Stomach (tissue), 9 donors: Measurements from ENCODE around the gene MEGF10. TPM values are rescaled to one million over a fixed set of nuclear protein-coding genes. Genes with fewer than 3 reads are reported as not detected.

Experiments used
- DNase-seq, 2 donors: peaks; one replicate each; pipeline versions ENCODE4 v3.0.0 to v3.0.0-alpha.2; 2013 to 2019
- H3K27ac ChIP-seq, 5 donors: fragments of 200-600 bp in 4 of 5; sonication (generic) in 4 of 5; one replicate each; pipeline ENCODE4 v1.5.1; 2013 to 2019; ENCODE audit warnings: mild to moderate bottlenecking in 1 of 5, moderate library complexity in 1 of 5
- H3K27me3 ChIP-seq, 3 donors: fragments of 200-600 bp; sonication (generic); one replicate each; pipeline ENCODE4 v1.5.1; 2017 to 2019; ENCODE audit warnings: mixed run types in 1 of 3
- H3K36me3 ChIP-seq, 4 donors: fragments of 200-600 bp; sonication (generic); 1 replicate in 3 of 4; 2 replicates in 1 of 4; pipeline ENCODE4 v1.5.1; 2016 to 2019
- H3K4me1 ChIP-seq, 4 donors: fragments of 200-600 bp; sonication (generic); one replicate each; pipeline ENCODE4 v1.5.1; 2016 to 2019
- H3K4me3 ChIP-seq, 4 donors: fragments of 200-600 bp; sonication (generic) in 3 of 4; one replicate each; pipeline ENCODE4 v1.5.1; 2016 to 2019; ENCODE audit warnings: mild to moderate bottlenecking in 1 of 4
- H3K9me3 ChIP-seq, 4 donors: fragments of 200-600 bp; sonication (generic); one replicate each; pipeline ENCODE4 v1.5.1; 2016 to 2019
- EP300 ChIP-seq: sonication (generic); formaldehyde crosslinking; IDR thresholded peaks from one replicate; pipeline ENCODE4 v1.6.1; 2017; ENCODE audit warnings: antibody characterized with exemption
- POLR2A ChIP-seq, 4 donors: fragments of 450-650 bp; IDR thresholded peaks; one replicate each; pipeline ENCODE4 v1.6.1; 2016; ENCODE audit warnings: antibody characterized with exemption in 4 of 4, control low read depth in 2 of 4, mild to moderate bottlenecking in 1 of 4, moderate library complexity in 1 of 4
- POLR2AphosphoS5 ChIP-seq, 3 donors: sonication (generic); formaldehyde crosslinking; IDR thresholded peaks; one replicate each; pipeline ENCODE4 v1.6.1; 2016; ENCODE audit warnings: antibody characterized with exemption in 3 of 3
- WGBS, 5 donors: extraction: QIAGEN DNeasy Blood & Tissue Kit in 3 of 5; methylation state at CpG; one replicate each; pipeline versions ENCODE4 v1.1.5 to v1.1.7; 2013 to 2018; 5-methylcytosine and 5-hydroxymethylcytosine counted together
- intact Hi-C: fragments of 100-400 bp; cut with DNase I; formaldehyde crosslinking; loops from one replicate; pipeline ENCODE4 v1.15.1; 2023; ENCODE audit warnings: low total_unique reads
- polyA plus RNA-seq, 3 donors: library from polyadenylated mRNA; stranded (reverse); fragments of 200-250 nt; gene quantifications; one replicate each; pipeline ENCODE4 v1.2.3, GENCODE V29; 2013
- total RNA-seq, 5 donors: library from RNA; depleted of rRNA; stranded (reverse); fragments of >200 nt; gene quantifications; one replicate each; pipeline versions ENCODE4 v1.1.0 to v1.2.3, GENCODE V29; 2014 to 2016
- TF ChIP-seq, protein P1 (sequence below), 7 experiments: fragments of 450-650 bp in 4 of 7; fragments of 200-600 bp in 3 of 7; sonication (generic) in 3 of 7; IDR thresholded peaks; one replicate each; pipeline ENCODE4 v1.5.1; 2016 to 2019; ENCODE audit warnings: antibody characterized with exemption in 7 of 7, control low read depth in 2 of 7, mild to moderate bottlenecking in 1 of 7
- donor health status: healthy with polysubstance abuse.
- donor health status: Bipolar disorder and iron deficiency.
- donor health status: healthy.

Gene MEGF10
- total and polyA plus RNA-seq, 8 donors: under 0.01 to 2.0 (median 0.05) TPM; not detected in 5

- no peak for DNase-seq
- intact Hi-C loops: no loop called here
- H3K27me3 ChIP-seq: peaks cover 0 to 7% (median 0%) of the 10 kb centered on the region in 3 donors
- no peak overlapping the region for H3K4me3 ChIP-seq
- no peaks in the 10 kb centered on the region for H3K4me1 ChIP-seq
- H3K27ac ChIP-seq: no peak overlapping the region
- H3K9me3 ChIP-seq: no peaks in the 10 kb centered on the region
- no peaks in the 10 kb centered on the region for H3K36me3 ChIP-seq
- WGBS, 5 donors: 78 to 91% (median 85%) methylated on average over 4 of the region's 4 CpGs
- no peak for TF ChIP-seq POLR2A (IDR thresholded peaks at IDR 0.05)
Measured at GRCh38 chr5:127392762-127393161, 102.2 kb downstream of the MEGF10 start.

GRCh38 chr5:127396490-127397155, 106.0 kb downstream of the MEGF10 start:
- TF ChIP-seq EP300 (no peak), POLR2AphosphoS5 (IDR thresholded peaks at IDR 0.05) (no peak), POLR2A (IDR thresholded peaks at IDR 0.05) (no peak)
- TF ChIP-seq, protein P1, sequence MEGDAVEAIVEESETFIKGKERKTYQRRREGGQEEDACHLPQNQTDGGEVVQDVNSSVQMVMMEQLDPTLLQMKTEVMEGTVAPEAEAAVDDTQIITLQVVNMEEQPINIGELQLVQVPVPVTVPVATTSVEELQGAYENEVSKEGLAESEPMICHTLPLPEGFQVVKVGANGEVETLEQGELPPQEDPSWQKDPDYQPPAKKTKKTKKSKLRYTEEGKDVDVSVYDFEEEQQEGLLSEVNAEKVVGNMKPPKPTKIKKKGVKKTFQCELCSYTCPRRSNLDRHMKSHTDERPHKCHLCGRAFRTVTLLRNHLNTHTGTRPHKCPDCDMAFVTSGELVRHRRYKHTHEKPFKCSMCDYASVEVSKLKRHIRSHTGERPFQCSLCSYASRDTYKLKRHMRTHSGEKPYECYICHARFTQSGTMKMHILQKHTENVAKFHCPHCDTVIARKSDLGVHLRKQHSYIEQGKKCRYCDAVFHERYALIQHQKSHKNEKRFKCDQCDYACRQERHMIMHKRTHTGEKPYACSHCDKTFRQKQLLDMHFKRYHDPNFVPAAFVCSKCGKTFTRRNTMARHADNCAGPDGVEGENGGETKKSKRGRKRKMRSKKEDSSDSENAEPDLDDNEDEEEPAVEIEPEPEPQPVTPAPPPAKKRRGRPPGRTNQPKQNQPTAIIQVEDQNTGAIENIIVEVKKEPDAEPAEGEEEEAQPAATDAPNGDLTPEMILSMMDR (IDR thresholded peaks at IDR 0.05): no peak
- no peak for DNase-seq
- Histone ChIP-seq H3K27ac (no peak overlapping the region), H3K4me1 (no peaks in the 10 kb centered on the region), H3K27me3 (peaks cover 0 to 7% (median 0%) of the 10 kb centered on the region in 3 donors), H3K4me3 (no peak overlapping the region), H3K36me3 (no peaks in the 10 kb centered on the region), H3K9me3 (no peaks in the 10 kb centered on the region)
- intact Hi-C loops: no loop called here
- 91 to 96% (median 94%) methylated on average over 4 to 15 of the region's 15 CpGs for WGBS, 5 donors

- no peak overlapping the region for H3K4me3 ChIP-seq
- H3K4me1 ChIP-seq: no peaks in the 10 kb centered on the region
- 64 to 89% (median 76%) methylated on average over 2 of the region's 2 CpGs for WGBS, 5 donors
- H3K27ac ChIP-seq: no peak overlapping the region
- no peaks in the 10 kb centered on the region for H3K36me3 ChIP-seq
- DNase-seq: no peak
- peaks cover 0 to 7% (median 0%) of the 10 kb centered on the region in 3 donors for H3K27me3 ChIP-seq
- no peaks in the 10 kb centered on the region for H3K9me3 ChIP-seq
- TF ChIP-seq, protein P1 (IDR thresholded peaks at IDR 0.05): no peak
- TF ChIP-seq EP300: no peak
- TF ChIP-seq POLR2AphosphoS5 (IDR thresholded peaks at IDR 0.05): no peak
- TF ChIP-seq POLR2A (IDR thresholded peaks at IDR 0.05): no peak
- intact Hi-C loops: no loop called here
Measured at GRCh38 chr5:127398508-127398907, 107.9 kb downstream of the MEGF10 start.

- DNase-seq: no peak
- no peak overlapping the region for H3K27ac ChIP-seq
- intact Hi-C loops: no loop called here
- H3K27me3 ChIP-seq: peaks cover 0 to 7% (median 0%) of the 10 kb centered on the region in 3 donors
- H3K36me3 ChIP-seq: no peaks in the 10 kb centered on the region
- no peak overlapping the region for H3K4me3 ChIP-seq
- H3K9me3 ChIP-seq: no peaks in the 10 kb centered on the region
- no peak for TF ChIP-seq EP300
- TF ChIP-seq POLR2A (IDR thresholded peaks at IDR 0.05): no peak
- no peak for TF ChIP-seq POLR2AphosphoS5 (IDR thresholded peaks at IDR 0.05)
- TF ChIP-seq, protein P1 (IDR thresholded peaks at IDR 0.05): no peak
- H3K4me1 ChIP-seq: no peaks in the 10 kb centered on the region
- WGBS, 5 donors: 35 to 94% (median 88%) methylated on average over 1 of the region's 1 CpG
Measured at GRCh38 chr5:127399068-127399467, 108.5 kb downstream of the MEGF10 start.

DNA sequence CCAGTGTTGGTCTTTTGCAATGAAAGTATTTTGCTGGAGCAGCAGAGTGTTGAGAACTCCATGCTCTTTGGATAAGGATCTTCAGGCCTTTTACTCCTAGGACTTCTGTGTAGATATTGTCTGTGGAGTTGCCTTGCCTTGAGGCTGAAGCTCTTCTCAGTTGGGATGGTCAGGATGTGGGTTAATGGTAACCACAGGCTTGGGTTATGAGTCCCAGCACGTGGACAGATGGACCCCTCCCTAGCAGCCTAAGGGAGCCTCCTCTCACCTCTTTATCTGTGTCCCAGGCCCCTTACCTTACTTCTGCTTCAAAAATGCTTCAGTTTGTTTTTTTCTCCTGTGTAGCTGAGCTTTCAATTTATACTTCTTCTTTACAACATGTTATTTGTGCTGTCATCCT, 109.9 kb downstream of the MEGF10 start:
- no peak overlapping the region for H3K4me3 ChIP-seq
- H3K27me3 ChIP-seq: peaks cover 0 to 7% (median 0%) of the 10 kb centered on the region in 3 donors
- no peaks in the 10 kb centered on the region for H3K9me3 ChIP-seq
- TF ChIP-seq POLR2A (IDR thresholded peaks at IDR 0.05) (no peak), EP300 (no peak), POLR2AphosphoS5 (IDR thresholded peaks at IDR 0.05) (no peak)
- TF ChIP-seq, protein P1 (IDR thresholded peaks at IDR 0.05): no peak
- DNase-seq: no peak
- H3K36me3 ChIP-seq: no peaks in the 10 kb centered on the region
- WGBS, 5 donors: 18 to 63% (median 43%) methylated on average over 1 of the region's 1 CpG
- H3K27ac ChIP-seq: no peak overlapping the region
- intact Hi-C loops: no loop called here
- H3K4me1 ChIP-seq: no peaks in the 10 kb centered on the region
